ENCODE data around the gene IL16. TPM values are rescaled to one million over a fixed set of nuclear protein-coding genes. Genes with fewer than 3 reads are reported as not detected.

The IL16 gene
- polyA plus RNA-seq, 1 donor (not counting 4 experiments of a cell fraction or from before 2014, with no cell fraction given) = not detected

- no peaks in the 10 kb centered on the region for H3K9me3 ChIP-seq (ENCODE audit: control insufficient read depth, low read depth, low read length)
- dilution Hi-C loops (cut with MboI; ENCODE audit: extremely low pct_ligation_motif_present, low sequenced_read_pairs) = no loop called here
Observed at GRCh38 chr15:81301385-81301784, 104.7 kb downstream of the IL16 start.

GRCh38 chr15:81301815-81302399 lies 105.2 kb downstream of the IL16 start:
- H3K4me3 ChIP-seq (ENCODE audit: control insufficient read depth in 2 of 3, extremely low read depth in 1 of 3, insufficient read depth in 2 of 3, low read depth in 1 of 3, low read length in 3 of 3) = no peak overlapping the region
- no peaks in the 10 kb centered on the region for H4K20me1 ChIP-seq (ENCODE audit: control insufficient read depth, extremely low read depth, insufficient read depth, low read length)
- TF ChIP-seq CTCF (optimal IDR thresholded peaks at IDR 0.05 in 1 of 3, IDR thresholded peaks at IDR 0.05 in 1 of 3, conservative IDR thresholded peaks at IDR 0.05 in 1 of 3; ENCODE audit: extremely low read depth in 1 of 3, insufficient read depth in 2 of 3, low read length in 3 of 3) (no peak), EZH2 (IDR thresholded peaks at IDR 0.05; ENCODE audit: low read length) (no peak)
- no peaks in the 10 kb centered on the region for H3K9me1 ChIP-seq (ENCODE audit: control insufficient read depth, extremely low read depth, insufficient read depth, low read length)
- no peak overlapping the region for H3K4me2 ChIP-seq (ENCODE audit: control insufficient read depth, extremely low read depth, insufficient read depth, low read depth, low read length)
- FAIRE-seq = no peak
- H3K27ac ChIP-seq (ENCODE audit: control insufficient read depth, insufficient read depth, low read length) = no peak overlapping the region
- dilution Hi-C loops (cut with MboI; ENCODE audit: extremely low pct_ligation_motif_present, low sequenced_read_pairs) = no loop called here
- H3K4me1 ChIP-seq (ENCODE audit: control insufficient read depth, extremely low read depth, insufficient read depth, low read length) = peaks cover 29% of the 10 kb centered on the region
- H3K36me3 ChIP-seq (ENCODE audit: control insufficient read depth in 2 of 2, extremely low read depth in 1 of 2, insufficient read depth in 2 of 2, low read length in 2 of 2) = peaks cover 0 to 1% of the 10 kb centered on the region in 2 experiments
- no peaks in the 10 kb centered on the region for H3K27me3 ChIP-seq (ENCODE audit: control insufficient read depth, extremely low read depth, insufficient read depth, low read length)
- no peak for DNase-seq (ENCODE audit: low read depth, low spot score)
- no peaks in the 10 kb centered on the region for H3K9me3 ChIP-seq (ENCODE audit: control insufficient read depth, low read depth, low read length)
- no peak overlapping the region for H3K9ac ChIP-seq (ENCODE audit: control insufficient read depth, extremely low read depth, insufficient read depth, low read length)
- H3K79me2 ChIP-seq (ENCODE audit: control insufficient read depth, insufficient read depth, low read length) = no peaks in the 10 kb centered on the region
- H2AFZ ChIP-seq (ENCODE audit: control insufficient read depth, low read length) = no peak overlapping the region

More at GRCh38 chr15:81301385-81301784, 104.7 kb downstream of the IL16 start:
- Histone ChIP-seq H3K79me2 (ENCODE audit: control insufficient read depth, insufficient read depth, low read length) (no peaks in the 10 kb centered on the region), H3K9ac (ENCODE audit: control insufficient read depth, extremely low read depth, insufficient read depth, low read length) (no peak overlapping the region), H2AFZ (ENCODE audit: control insufficient read depth, low read length) (no peak overlapping the region), H3K27ac (ENCODE audit: control insufficient read depth, insufficient read depth, low read length) (no peak overlapping the region), H4K20me1 (ENCODE audit: control insufficient read depth, extremely low read depth, insufficient read depth, low read length) (no peaks in the 10 kb centered on the region), H3K36me3 (ENCODE audit: control insufficient read depth in 2 of 2, extremely low read depth in 1 of 2, insufficient read depth in 2 of 2, low read length in 2 of 2) (peaks cover 0 to under 1% of the 10 kb centered on the region in 2 experiments), H3K4me3 (ENCODE audit: control insufficient read depth in 2 of 3, extremely low read depth in 1 of 3, insufficient read depth in 2 of 3, low read depth in 1 of 3, low read length in 3 of 3) (no peak overlapping the region), H3K27me3 (ENCODE audit: control insufficient read depth, extremely low read depth, insufficient read depth, low read length) (no peaks in the 10 kb centered on the region), H3K9me1 (ENCODE audit: control insufficient read depth, extremely low read depth, insufficient read depth, low read length) (no peaks in the 10 kb centered on the region), H3K4me1 (ENCODE audit: control insufficient read depth, extremely low read depth, insufficient read depth, low read length) (peaks cover 32% of the 10 kb centered on the region), H3K4me2 (ENCODE audit: control insufficient read depth, extremely low read depth, insufficient read depth, low read depth, low read length) (no peak overlapping the region)
- FAIRE-seq (no peak), DNase-seq (ENCODE audit: low read depth, low spot score) (no peak)
- TF ChIP-seq CTCF (optimal IDR thresholded peaks at IDR 0.05 in 1 of 3, IDR thresholded peaks at IDR 0.05 in 1 of 3, conservative IDR thresholded peaks at IDR 0.05 in 1 of 3; ENCODE audit: extremely low read depth in 1 of 3, insufficient read depth in 2 of 3, low read length in 3 of 3) = no peak
- TF ChIP-seq EZH2 (IDR thresholded peaks at IDR 0.05; ENCODE audit: low read length) = no peak

Measured in keratinocyte (primary cell).